Esophagus muscularis mucosa (tissue), 3 donors: ENCODE results near the gene FASTK.

ENCODE experiments used
- POLR2A ChIP-seq: fragments of 450-650 bp; IDR thresholded peaks from one replicate; pipeline ENCODE4 v1.6.1; 2017; ENCODE audit warnings: antibody characterized with exemption, moderate library complexity, mild to moderate bottlenecking, low read depth
- TF ChIP-seq, protein P1 (sequence below), 3 experiments: fragments of 200-600 bp in 2 of 3; fragments of 450-650 bp in 1 of 3; sonication (generic) in 2 of 3; IDR thresholded peaks; one replicate each; pipeline ENCODE4 v1.5.1; 2017 to 2019; ENCODE audit warnings: antibody characterized with exemption in 3 of 3, mild to moderate bottlenecking in 2 of 3, moderate library complexity in 1 of 3

- TF ChIP-seq, protein P1, sequence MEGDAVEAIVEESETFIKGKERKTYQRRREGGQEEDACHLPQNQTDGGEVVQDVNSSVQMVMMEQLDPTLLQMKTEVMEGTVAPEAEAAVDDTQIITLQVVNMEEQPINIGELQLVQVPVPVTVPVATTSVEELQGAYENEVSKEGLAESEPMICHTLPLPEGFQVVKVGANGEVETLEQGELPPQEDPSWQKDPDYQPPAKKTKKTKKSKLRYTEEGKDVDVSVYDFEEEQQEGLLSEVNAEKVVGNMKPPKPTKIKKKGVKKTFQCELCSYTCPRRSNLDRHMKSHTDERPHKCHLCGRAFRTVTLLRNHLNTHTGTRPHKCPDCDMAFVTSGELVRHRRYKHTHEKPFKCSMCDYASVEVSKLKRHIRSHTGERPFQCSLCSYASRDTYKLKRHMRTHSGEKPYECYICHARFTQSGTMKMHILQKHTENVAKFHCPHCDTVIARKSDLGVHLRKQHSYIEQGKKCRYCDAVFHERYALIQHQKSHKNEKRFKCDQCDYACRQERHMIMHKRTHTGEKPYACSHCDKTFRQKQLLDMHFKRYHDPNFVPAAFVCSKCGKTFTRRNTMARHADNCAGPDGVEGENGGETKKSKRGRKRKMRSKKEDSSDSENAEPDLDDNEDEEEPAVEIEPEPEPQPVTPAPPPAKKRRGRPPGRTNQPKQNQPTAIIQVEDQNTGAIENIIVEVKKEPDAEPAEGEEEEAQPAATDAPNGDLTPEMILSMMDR (IDR thresholded peaks at IDR 0.05), result no peak
- no peak for TF ChIP-seq POLR2A
These were observed 10.0 kb downstream of the FASTK start for GRCh38 chr7:151070574-151070960.
